RWPE2 (cell line): ENCODE data around the gene TAF5L.
A peak's percentile ranks its signal among the peaks of the same experiment; 100 is the strongest.

ENCODE experiments used
- ATAC-seq: fragments of 200-7000 bp; cut with Tn5 transposase; 3 replicates; pipeline ENCODE4 v1.9.1; 2021; ENCODE audit warnings: low read depth
- DNase-seq: peaks from one replicate; pipeline ENCODE4 v3.0.0-alpha.2; 2020; ENCODE audit warnings: low spot score
- H3K27ac ChIP-seq: fragments of 450-650 bp; 2 replicates; pipeline ENCODE4 v1.5.1; 2017; ENCODE audit warnings: mild to moderate bottlenecking; ENCODE audit not compliant: poor library complexity, severe bottlenecking
- H3K27me3 ChIP-seq: fragments of 250-450 bp; sonication (Bioruptor Pico); 2 replicates; pipeline ENCODE4 v1.5.1; 2021; ENCODE audit warnings: mild to moderate bottlenecking, moderate library complexity; ENCODE audit not compliant: insufficient read depth, poor library complexity, severe bottlenecking
- H3K36me3 ChIP-seq: fragments of 250-450 bp; sonication (Bioruptor Pico); 2 replicates; pipeline ENCODE4 v1.5.1; 2020; ENCODE audit warnings: low read depth, mild to moderate bottlenecking, moderate library complexity
- H3K4me1 ChIP-seq: fragments of 250-450 bp; sonication (Bioruptor Pico); 2 replicates; pipeline ENCODE4 v1.5.1; 2021; ENCODE audit warnings: mild to moderate bottlenecking, moderate library complexity; ENCODE audit not compliant: insufficient read depth, poor library complexity, severe bottlenecking
- H3K4me3 ChIP-seq: fragments of 250-450 bp; sonication (Bioruptor Pico); 2 replicates; pipeline ENCODE4 v1.5.1; 2021; ENCODE audit warnings: mild to moderate bottlenecking, moderate library complexity; ENCODE audit not compliant: severe bottlenecking
- H3K9me3 ChIP-seq: fragments of 250-450 bp; sonication (Bioruptor Pico); 2 replicates; pipeline ENCODE4 v1.5.1; 2021; ENCODE audit warnings: mild to moderate bottlenecking, moderate library complexity; ENCODE audit not compliant: severe bottlenecking
- CTCF ChIP-seq: fragments of 450-650 bp; IDR thresholded peaks from one replicate; pipeline ENCODE4 v1.5.1; 2017; ENCODE audit warnings: mild to moderate bottlenecking, moderate library complexity; ENCODE audit not compliant: poor library complexity, severe bottlenecking

Gene TAF5L

GRCh38 chr1:229661022-229661877, 35.3 kb upstream of the TAF5L start:
- TF ChIP-seq CTCF: peak; percentile 66
- peaks cover 5% of the 10 kb centered on the region for H3K4me1 ChIP-seq
- ATAC-seq (peak; percentile 50; the same call in 2 of the 3 replicates), DNase-seq (no peak)
- no peaks in the 10 kb centered on the region for H3K27me3 ChIP-seq
- no peaks in the 10 kb centered on the region for H3K9me3 ChIP-seq
- no peaks in the 10 kb centered on the region; the same call in 1 of the 2 replicates for H3K36me3 ChIP-seq
- H3K27ac ChIP-seq: no peak overlapping the region
- no peak overlapping the region for H3K4me3 ChIP-seq

- Histone ChIP-seq H3K36me3 (no peaks in the 10 kb centered on the region; the same call in 1 of the 2 replicates), H3K27ac (no peak overlapping the region), H3K4me3 (no peak overlapping the region), H3K27me3 (no peaks in the 10 kb centered on the region), H3K9me3 (no peaks in the 10 kb centered on the region), H3K4me1 (no peaks in the 10 kb centered on the region)
- no peak for ATAC-seq
- TF ChIP-seq CTCF: no peak
- DNase-seq: no peak
These were observed 32.3 kb upstream of the TAF5L start for GRCh38 chr1:229657993-229658755.

- H3K4me3 ChIP-seq: no peak overlapping the region
- H3K9me3 ChIP-seq: no peaks in the 10 kb centered on the region
- no peaks in the 10 kb centered on the region for H3K27me3 ChIP-seq
- H3K4me1 ChIP-seq: no peaks in the 10 kb centered on the region
- no peak for ATAC-seq
- no peak overlapping the region for H3K27ac ChIP-seq
- no peak for DNase-seq
- TF ChIP-seq CTCF: no peak
- H3K36me3 ChIP-seq: peaks cover 4% of the 10 kb centered on the region; the same call in 1 of the 2 replicates
These were observed 29.9 kb upstream of the TAF5L start for GRCh38 chr1:229655781-229656180.

GRCh38 chr1:229653420-229653819, 27.5 kb upstream of the TAF5L start:
- no peak for TF ChIP-seq CTCF
- ATAC-seq (no peak), DNase-seq (no peak)
- Histone ChIP-seq H3K9me3 (no peaks in the 10 kb centered on the region), H3K27me3 (no peaks in the 10 kb centered on the region), H3K4me1 (no peaks in the 10 kb centered on the region), H3K27ac (no peak overlapping the region), H3K4me3 (no peak overlapping the region), H3K36me3 (peaks cover 8% of the 10 kb centered on the region)
